HG03558 (cell line): ENCODE results near the gene EHD1.

ENCODE experiments used
- ATAC-seq: cut with Tn5 transposase; IDR thresholded peaks from one replicate; pipeline ENCODE4 v1.9.1; 2021; ENCODE audit warnings: moderate number of reproducible peaks; ENCODE audit not compliant: unreplicated experiment; ENCODE audit errors: extremely low read depth

EHD1 gene

DNA sequence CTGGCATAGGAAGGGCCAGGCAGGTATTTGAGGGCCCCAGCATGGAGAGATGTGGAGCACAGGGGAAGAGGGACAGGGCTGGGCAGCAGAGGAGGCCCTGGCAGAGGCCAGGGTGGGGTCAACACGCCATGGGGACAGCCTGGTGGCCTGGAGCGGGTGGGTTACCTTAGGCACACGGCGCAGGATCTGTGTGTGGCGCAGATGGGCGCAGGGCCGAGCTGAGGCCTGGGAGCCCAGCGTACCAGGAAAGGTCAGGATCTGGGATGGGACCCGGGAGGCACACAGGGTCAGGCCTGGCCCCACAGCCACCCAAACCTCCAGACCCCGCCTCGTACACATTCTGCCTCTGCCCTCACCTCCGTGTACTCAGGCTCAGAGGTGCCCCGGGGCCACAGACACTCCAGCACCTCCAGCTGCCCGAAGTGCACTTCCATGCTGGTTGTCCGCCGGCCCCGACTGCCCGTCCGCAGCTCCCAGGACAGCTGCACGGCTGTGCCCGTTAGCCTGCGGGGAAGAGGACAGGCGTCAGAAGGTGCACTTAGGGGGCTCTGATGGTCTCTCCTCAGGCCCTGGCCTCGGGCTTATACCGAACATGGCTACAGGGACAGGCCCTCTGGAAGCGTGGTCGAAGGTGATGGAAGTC is 32.2 kb upstream of the EHD1 start:
- no peak for ATAC-seq

DNA sequence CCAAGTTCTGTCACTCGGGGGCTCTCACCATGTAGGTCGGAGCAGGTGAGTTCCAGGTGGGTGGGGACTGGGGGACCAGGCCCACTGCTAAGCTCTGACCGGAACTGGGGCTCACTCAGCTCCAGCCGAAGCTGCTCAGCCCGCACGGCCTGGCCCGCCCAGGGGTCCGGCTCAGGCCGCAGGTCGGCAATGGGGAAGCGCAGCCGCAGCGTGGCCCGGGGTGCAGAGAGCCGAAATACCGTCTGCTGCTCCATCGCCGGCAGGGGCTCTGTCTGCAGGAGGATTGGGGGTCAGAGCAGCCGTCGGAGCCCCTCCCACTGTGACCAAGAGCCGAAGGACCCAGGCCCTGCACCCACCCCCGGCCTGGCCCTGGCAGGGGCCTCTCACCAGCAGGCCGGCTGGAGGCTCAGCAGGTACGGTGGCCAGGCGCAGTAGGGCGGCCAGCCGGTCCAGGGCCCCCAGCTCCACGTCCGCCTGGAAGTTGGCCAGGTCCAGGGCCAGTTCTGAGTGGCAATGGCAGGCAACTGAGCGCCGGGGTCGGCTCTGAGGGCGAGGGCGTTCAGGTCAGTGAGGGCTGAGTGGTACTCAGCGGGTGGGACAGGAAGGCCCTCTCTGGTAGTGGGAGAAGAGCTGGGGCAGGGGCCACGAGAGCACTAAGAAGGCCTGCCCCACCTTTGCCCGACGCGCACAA is 31.4 kb upstream of the EHD1 start:
- ATAC-seq = no peak

DNA sequence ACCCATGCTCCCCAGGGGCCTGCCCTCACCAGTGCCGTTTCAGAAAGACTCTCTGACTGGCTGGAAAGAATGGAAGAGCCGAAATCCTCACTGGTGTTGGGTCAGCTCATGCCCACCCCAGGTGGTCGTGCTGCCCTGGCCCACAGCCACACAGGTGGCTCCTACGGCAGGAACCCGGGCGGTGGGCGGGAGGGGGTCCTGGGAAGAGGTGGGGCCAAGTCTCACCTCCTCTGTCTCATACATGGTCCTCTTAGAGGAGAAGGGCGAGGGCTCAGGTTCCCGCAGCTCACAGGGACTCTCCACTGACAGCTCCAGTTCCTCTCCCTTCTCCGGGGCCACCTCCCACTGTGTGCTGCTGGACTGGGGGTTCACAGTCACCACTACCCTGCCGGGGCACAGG is 30.3 kb upstream of the EHD1 start:
- ATAC-seq = no peak

DNA sequence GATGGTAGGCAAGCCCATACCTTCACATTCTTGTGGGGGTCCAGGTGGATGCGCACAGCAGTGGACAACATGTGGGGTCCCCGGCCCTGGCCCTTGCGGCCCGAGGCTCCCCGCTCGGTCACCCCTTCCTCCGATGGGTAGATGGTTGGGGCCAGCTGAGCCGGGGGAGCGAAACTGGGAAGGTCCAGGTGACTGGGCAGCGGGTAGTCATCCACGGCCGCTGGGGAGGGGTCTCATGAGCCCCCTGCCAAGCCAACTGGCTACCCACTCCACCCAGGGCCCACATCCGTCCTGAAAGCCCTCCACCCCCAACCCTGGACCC is 27.9 kb upstream of the EHD1 start:
- no peak for ATAC-seq

DNA sequence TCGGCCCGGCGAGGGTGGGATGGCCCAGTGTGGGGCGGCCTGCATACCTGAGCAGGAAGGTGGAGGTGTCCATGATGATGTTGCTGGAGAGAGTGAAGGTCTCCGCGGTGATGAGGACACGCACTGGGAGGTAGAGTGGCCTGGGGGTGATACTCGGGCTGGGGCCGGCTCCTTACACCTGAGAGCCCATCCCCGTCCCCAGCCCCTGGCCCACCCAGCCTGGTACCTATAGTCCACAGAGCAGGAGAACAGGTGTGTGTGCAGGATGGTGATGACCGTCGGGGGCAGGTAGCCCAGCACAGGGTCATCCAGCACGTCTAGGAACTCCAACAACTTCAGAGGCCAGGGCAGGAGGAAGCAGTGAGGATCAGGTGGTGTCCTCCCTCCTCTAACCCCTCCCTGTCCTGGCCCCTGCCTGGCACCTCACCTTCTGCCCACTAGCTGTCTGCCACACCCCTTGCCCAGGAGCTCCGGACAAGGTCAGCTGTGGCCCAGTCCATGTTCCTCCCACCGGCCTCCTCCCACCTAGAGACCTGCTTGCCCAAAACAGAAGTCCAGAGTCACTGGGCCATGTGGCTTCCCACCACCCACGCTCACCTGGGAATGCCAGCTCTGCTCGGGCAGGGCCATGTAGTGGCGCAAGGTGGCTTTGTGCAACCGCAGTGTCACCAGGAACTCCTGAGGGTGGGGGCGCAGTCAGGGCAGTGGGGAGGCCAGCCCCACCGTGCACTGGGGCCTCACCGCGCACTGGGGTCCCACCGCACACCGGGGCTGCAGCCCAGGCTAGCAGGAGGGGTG is 27.3 kb upstream of the EHD1 start:
- ATAC-seq = no peak

DNA sequence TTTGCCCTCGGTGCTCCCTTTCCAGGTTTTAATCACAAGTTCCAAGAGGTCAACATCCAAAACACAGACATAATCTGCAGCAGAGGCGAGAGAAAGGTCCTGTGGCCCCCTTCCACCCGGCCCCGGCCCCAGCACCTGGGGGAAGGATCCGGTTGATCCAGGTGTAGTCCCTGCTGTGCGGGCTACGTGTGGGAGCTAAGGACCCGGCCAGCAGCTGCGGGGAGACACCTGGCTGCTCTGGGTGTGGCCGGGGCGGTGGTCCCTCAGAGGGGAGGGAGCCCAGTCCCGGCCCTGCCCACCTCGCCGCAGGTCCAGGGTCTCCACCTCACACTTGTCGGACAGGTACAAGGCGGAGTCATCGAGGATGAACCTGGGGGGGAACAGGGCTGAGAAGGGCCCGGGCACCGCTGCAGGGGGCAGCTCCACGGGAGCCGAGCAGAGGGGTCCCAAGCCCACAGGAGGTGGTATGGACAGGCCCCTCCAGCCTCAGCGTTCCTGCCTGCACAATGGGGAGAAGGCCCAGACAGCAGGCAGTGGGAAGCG is 24.9 kb upstream of the EHD1 start:
- ATAC-seq = no peak

DNA sequence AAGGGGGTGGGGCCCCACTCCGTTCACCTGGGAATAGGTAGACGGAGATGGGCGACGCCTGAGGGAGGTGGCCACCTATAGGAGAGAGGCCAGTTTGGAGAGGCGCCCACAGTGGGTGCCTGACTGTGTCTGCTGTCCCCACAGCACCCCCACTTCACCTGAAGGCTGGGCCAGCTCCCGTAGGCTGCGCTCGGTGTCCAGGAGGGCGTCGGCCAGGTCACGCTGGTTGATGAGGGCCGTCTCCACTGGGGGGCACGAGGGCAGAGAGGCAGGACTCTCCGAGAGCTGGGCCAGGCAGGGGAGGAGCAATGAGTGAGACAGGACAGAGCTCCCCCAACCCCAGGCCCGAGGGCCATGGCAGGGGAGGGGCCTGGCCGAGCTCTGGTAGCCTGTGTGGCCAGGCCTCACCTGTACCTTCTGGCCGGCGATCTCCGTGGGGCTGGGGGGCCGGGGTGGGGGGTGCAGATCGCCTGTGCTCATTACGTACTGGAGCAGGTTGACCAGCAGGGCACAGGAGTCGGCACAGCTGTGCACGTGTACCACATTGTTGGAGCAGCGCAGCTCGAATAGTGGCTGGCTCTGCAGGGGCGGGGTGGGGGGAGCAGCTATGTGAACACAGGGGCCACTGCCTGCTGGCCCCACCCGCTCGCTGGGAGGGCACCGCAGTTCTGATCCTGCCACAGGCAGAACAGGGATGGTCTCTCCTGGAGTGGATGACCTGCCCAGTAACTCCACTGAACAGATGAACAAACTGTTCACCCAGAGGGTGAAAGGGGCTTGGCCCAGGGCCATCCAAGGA is 23.9 kb upstream of the EHD1 start:
- no peak for ATAC-seq

DNA sequence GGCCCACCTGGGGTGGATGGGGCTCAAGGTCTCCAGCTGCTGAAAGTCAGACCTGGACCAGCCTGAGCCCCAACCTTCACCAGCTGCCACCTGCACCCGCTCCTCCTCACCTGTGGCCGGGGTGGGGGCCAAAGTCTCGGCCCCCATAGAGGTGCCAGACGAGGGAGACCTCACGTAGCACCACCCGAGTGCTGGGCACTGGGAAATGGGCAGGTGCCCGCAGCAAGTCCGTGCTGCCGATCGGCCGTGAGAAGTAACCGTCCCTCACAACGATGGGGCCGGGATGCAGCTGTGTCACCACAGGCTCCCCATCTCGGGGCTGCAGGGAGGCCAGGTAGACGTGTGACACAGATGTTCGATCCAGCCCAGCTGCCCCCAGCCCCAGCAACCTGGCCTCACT is 22.4 kb upstream of the EHD1 start:
- ATAC-seq = no peak

DNA sequence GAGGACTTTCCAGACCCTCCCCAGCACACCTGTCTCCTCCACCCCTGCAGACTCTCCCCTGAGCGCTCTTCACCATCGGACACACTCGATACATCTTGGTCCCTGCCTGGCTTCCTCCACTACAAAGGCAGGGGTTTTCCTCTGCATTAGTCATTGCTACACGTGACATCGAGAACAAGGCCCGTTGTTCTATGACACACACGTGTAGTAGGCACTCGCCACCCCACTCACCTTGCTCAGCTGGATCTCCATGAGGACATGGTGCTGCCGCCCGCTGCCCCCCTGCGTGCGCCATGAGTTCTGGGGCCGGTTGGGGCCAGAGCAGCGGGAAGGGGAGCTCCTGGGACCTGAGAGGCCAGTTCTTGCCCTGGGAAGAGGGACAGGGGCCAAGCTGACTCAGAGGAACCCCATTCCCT is 21.9 kb upstream of the EHD1 start:
- ATAC-seq = no peak

DNA sequence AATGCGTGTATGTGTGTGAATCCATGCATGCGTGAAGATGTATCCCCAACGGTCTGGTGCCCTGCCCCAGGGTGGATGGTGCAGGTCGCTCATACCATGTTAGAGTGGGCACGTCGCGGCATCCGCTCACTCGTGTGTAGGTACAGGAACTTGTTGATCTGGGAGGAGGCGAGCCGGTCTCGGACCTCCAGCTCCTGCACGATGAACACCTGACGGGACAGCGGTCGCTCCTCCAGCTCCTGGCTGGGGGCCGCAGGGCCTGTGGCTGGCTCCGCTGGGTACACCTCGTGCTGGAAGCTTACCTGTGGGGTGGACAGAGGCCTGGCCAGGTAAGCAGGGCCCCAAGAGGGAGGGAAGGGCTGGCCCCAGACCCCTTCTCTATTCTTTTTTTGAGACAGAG is 20.1 kb upstream of the EHD1 start:
- ATAC-seq = no peak

DNA sequence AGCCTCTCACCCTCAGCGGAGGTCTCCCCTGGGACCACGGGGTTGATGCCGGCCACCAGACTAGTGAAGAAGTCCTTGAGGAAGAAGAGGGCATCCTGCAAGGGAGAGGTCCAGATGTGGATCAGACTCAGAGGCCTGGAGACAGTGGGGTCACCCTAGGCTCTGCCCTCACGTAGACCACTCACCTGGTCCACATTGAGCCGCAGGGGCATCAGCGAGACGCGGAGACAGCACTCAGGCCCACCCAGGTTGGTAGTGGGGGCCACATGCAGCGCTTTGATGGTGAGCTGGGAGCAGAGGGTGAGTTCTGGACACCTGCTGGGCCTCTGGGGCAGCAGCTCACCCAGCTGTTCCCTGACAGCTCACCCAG is 19.6 kb upstream of the EHD1 start:
- no peak for ATAC-seq

DNA sequence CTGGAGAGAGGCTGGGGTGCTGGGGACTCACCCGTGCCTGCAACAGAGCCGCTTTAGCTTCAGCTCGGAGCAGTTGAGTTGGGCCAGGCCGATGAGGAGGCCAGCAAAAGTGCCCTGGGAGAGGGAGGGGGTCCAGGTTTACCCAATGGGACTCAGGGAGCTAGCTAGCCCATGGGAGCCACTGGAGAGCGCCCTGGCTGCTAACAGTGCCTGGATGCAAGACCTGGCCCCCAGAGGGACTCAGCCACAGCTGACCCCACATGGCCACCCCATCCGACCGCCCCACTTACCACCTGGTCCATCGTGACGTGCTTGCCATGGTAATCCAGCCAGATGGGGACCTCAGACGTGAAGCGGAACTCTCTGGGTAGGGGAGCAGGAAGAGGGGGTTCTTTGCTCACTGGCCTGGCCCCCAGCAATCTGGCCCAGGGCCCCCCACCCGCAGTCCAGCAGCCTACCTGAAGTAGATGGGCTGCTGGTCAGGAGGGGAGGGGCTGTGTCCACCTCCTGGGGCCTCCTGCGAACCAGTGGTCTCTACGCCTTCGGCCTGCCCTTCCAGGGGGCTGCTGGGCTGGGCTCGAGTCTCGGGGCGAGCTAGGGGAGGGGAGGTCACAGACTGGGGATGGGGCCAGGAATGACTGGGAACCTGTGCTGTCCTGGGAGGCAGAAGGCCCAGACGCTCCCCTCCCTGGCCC is 19.1 kb upstream of the EHD1 start:
- no peak for ATAC-seq

DNA sequence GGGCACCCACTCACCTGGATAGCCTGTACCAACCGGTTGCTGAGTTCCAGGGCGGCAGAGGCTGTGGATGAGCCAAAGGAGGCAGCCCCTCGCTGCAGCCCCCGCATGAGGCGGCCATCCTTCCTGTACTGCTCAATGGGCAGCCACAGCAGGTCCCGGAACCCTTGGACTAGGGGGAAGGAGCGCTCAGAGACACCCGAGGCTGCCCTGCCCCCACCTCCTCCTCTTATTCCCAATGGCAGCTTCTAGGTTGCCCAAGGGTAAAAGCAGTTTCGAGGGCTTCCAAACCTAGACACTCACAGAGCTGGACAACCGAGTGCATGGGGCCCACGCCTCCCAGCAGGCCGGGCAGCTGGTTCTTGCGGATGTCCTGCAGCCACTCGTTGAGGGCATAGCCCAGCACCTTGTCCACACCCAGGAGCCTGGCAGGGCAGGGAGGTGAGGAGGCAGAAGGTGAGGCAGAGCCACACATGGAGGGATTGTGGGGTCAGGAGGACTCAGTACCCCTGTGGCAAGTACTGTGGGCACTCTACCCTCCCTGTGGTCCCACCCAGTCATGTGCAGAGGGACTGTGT is 18.1 kb upstream of the EHD1 start:
- no peak for ATAC-seq

DNA sequence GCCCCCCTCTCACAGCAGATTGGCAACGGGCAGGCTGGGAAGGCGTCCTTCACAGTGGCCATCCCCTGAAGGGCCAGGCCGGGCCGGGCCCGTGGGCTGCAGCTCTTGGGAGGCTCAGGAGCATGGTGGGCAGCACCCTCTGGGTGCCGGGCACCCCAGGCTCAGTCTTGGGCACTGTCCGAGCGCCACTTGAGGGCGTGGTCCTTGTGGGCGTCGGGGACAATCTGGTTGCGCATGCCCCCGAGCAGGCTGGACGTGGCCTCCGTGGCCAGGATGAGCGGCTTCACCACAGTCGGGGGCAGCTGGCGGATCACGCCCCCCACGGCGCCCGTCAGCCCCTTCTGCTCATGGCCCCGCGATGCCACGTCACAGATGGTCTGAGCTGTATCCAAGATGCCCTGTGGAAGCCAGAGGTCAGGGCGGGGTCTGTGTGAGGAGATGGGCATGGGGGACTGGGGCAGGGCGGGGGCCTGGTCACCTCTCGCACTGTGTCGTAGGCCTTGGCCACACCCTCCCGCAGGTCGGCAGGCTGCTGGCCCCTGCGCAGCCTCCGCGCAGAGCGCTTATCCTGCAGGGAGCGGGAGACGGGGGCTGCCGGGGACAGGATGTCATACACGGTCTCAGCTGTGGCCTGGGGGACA is 16.5 kb upstream of the EHD1 start:
- no peak for ATAC-seq

DNA sequence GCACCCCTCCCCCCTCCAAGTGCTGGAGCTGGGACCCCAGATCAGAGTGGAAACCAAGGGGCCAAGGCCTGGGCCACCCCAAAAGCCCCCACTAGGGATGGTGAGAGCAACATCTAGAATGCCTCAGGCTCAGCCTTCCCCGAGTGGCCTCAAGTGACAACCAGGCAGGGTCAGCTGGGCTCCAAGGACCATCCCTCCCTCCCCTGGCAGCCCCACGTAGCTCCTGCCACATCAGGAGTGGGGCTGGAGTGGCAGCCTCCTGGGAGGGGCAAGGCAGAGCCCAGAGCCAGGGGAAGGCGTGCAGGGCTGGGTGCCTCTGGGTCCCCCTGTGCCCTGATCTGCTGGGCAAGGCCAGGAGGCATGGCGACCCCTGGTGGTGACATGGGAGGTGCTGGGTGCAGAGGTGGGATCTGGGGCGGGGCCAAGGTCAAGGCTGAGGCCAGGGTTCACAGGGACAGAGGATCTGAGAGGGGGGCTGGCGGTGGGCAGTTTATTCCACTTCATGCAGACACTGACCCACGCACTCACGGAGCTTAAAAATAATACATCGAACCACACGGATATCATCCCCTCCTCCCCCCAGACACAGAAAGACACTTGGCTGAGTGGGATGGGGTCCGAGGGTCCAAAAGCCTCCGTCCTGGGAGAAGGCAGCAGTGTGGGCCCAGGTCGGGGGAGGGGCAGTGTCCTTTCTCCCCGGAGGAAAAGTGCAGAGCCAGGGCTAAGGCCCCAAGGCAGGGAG is 15.8 kb upstream of the EHD1 start:
- no peak for ATAC-seq

DNA sequence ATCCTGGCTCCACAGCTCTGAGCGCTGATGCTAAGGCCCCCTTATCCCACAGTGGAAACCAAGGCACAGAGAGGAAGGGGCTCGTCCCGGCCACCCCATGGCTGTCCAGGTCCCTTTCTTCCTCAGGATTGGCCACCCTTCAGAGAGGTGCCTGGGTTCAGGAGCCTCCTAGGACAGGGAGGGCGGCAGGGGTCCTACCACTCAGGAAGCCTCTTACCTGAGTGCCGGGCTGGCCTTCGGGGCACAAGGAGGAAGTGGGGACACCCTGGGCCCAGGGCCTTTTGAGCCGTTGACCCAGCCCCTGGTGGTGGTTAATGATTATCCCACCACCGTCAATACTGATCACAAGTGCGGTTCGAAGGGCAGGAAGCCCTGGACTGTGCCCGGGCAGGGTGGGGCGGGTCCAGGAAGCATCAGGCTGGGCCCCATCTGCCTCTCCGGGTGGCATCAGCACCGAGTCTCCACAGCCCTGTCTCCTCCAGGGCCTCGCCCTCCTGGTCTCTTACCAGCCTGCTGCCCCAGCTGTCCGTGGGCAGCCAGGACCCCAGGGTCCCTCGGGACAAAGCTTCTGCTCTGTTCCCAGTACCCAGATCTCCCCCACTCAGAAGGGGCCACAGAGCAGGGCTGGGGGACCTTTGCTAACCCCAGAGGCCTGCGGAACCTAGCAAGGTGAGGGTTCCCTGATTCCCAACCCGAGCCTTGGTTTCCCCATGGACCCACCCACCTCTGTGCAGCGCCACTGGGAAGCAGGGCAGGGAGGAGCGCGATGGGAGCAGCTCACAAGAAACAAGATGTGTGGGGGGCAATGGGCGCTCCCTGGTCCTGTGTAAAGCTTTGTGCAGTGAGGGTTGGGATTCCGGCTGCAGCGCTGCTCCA is 15.0 kb upstream of the EHD1 start:
- ATAC-seq = no peak

DNA sequence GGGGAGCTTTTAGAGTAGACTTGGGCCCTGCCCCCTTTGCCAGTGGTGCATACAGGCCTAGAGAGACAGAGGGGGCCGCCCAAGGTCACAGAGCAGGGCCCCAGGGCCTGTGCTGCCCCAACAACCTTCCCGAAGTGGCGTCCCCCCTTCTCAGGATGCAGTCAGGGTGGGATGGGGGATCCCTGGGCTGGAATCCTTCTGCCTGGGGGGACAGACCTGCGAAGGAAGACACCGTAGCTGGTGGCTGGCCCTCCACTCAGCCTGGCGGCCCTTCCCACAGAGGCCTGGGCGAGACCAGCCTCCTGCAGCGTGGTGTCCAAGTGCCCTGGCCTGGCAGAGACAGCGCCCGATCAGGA is 14.4 kb upstream of the EHD1 start:
- ATAC-seq = no peak

DNA sequence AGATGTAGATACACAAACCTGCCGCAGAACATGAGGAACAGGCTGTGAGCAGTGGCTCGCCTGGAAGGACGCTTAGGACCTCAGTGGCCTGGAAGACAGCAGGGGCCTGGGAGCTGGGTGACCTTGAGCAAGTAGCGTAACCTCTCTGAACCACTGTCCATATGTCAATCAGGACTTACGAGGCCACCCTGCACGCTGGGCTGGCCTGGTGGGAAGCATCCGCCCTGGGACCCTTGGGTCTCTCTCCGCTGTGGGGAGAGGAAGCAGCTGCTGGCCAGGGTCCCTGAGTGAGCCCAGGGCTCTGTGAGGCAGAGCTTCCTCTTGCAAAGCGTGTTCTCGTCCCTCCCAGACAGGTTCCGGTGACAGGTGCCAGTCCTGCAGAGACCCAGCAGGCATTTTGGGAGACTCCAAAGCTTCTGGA is 14.0 kb upstream of the EHD1 start:
- ATAC-seq = no peak
